RWPE1 (cell line): ENCODE data around the gene PGAP2.
"Not testable (repeated sequence)": the region's sequence is repeated elsewhere in the genome, so short reads cannot be mapped to it uniquely, and the experiment has no call there.

Experiments
- CTCF ChIA-PET: fragments of 350-600 bp; sonication (Branson Sonifier 250); formaldehyde crosslinking; extraction: SDS; loops from one replicate; lab custom pipeline; 2021; lab: Yijun Ruan, JAX
- POLR2A ChIA-PET: fragments of 400-600 bp; formaldehyde crosslinking; extraction: SDS; loops from one replicate; lab custom pipeline; 2020; ENCODE audit warnings: antibody characterized with exemption; ENCODE audit not compliant: low non-redundant PET; lab: Yijun Ruan, JAX
- DNase-seq: peaks from one replicate; pipeline ENCODE4 v3.0.0; 2012; ENCODE audit warnings: low spot score
- H3K27ac ChIP-seq: fragments of 450-650 bp; 2 replicates; pipeline ENCODE4 v1.5.1; 2017
- TF ChIP-seq, protein P1 (sequence below): fragments of 450-650 bp; conservative IDR thresholded peaks from 2 replicates; pipeline ENCODE4 v1.5.1; 2017; ENCODE audit warnings: low read depth, mild to moderate bottlenecking

The PGAP2 gene

DNA sequence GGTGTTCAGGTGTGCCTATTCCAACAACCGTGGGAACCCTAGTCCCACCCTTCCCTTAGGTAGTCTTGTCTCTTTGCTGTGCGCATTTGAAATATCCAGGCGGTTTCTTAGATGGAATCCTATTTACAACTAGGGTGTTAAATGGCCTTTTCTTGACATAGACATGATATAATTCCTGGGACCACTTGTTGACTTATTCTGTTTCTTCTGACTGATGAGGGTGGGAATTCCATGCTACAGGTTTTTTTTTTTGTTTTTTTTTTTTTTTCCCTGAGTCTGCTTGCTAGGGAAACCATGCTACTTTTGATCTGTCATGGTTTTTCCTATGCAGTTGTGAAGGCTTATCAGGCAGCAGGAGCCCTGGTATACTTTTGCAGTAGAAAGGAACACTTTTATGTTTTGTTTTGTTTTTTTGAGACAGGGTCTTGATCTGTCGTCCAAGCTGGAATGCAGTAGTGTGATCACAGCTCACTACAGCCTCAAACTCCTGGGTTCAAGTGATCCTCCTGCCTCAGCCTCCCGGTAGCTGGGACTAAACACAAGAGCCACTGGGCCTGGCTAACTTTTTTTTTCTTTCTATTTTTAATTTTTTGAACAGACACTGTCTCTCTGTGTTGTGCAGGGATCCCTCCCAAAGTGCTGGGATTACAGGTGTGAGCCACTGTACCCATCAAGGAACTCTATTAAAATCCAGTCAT is 48.6 kb downstream of the PGAP2 start:
- ChIA-PET CTCF (interaction anchor here (3.2 kb wide), 1 partner anchor 216 kb away, joined by 93 read pairs; no protein-coding TSS in a partner anchor), POLR2A (no interaction called here)
- no peak for DNase-seq
- TF ChIP-seq, protein P1, sequence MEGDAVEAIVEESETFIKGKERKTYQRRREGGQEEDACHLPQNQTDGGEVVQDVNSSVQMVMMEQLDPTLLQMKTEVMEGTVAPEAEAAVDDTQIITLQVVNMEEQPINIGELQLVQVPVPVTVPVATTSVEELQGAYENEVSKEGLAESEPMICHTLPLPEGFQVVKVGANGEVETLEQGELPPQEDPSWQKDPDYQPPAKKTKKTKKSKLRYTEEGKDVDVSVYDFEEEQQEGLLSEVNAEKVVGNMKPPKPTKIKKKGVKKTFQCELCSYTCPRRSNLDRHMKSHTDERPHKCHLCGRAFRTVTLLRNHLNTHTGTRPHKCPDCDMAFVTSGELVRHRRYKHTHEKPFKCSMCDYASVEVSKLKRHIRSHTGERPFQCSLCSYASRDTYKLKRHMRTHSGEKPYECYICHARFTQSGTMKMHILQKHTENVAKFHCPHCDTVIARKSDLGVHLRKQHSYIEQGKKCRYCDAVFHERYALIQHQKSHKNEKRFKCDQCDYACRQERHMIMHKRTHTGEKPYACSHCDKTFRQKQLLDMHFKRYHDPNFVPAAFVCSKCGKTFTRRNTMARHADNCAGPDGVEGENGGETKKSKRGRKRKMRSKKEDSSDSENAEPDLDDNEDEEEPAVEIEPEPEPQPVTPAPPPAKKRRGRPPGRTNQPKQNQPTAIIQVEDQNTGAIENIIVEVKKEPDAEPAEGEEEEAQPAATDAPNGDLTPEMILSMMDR, result no peak
- no peak overlapping the region for H3K27ac ChIP-seq

DNA sequence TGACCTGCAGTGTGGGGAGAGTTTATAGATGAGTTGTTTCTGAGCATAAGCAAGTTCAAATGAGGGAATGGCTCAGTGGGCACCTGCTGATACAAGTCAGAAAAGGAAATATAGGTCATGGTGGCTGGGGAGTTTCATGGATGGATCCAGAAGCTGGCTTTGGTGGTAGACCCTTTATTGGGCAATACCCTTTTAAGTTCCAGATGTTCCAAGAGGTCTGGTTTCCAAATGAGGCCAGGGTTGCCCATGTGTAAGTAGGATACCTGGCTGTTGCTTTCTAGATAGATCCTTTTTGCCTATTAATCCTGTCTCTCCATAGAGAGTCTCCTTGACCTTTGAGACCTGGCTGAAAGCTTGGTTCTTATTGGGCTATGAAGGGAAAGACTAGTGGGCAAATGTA is 49.3 kb downstream of the PGAP2 start:
- H3K27ac ChIP-seq, result no peak overlapping the region
- POLR2A ChIA-PET, result no interaction called here
- TF ChIP-seq, protein P1, result no peak
- no peak for DNase-seq
- CTCF ChIA-PET, result interaction anchor here (0.7 to 1.1 kb wide), 2 partner anchors 215 to 356 kb away, joined by 3 read pairs; no protein-coding TSS in a partner anchor

DNA sequence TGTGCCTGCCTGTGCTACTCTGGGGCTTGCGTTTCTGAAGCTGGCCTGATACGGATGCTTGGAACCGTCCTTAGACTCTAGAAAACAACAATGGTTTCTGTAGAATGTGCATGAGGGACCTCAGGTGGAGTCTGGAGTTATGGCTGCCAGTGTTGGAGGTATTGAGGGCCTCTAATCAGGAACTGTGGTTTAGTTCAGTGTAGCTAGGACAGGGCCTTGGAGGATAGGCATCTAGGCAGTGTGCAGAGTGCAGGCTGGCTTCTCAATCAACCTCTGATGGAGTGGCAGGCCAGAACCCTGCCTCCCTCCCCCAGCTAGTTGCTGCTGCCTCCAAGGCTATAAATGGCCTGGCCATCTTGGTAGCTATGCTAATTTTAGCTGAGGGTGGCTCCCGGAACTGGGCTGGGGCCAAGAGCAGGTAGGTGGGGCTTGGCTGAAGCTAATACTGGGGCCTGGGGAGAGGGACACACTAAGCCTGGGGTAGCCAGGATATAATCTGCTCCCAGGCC is 51.1 kb downstream of the PGAP2 start:
- TF ChIP-seq, protein P1, result no peak
- no peak for DNase-seq
- H3K27ac ChIP-seq, result no peak overlapping the region
- ChIA-PET CTCF (interaction anchor here (1.6 to 1.8 kb wide), 2 partner anchors 10 to 213 kb away, joined by 6 to 8 read pairs; no protein-coding TSS in a partner anchor), POLR2A (no interaction called here)

DNA sequence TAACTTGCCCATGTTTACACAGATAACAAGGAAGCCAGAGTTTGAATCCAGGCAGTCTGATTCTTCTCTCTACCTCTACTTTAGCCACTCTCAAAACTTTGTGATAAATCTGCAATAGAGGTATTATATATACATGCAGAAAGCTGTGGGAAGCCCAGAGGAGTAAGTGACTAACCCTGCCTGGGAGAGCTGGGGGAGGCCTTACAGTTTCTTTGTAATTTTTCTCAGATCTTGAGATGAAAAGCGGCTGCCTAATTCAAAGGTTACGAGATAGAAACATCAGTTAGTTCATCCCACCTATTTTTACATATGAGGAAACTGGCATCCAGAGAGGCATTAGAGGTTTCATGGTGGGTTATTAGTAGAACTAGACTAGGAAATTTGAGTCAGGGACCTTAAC is 52.0 kb downstream of the PGAP2 start:
- TF ChIP-seq, protein P1, result no peak
- CTCF ChIA-PET, result interaction anchor here (0.5 to 1.8 kb wide), 3 partner anchors 11 to 212 kb away, joined by 3 to 8 read pairs (median 5); no protein-coding TSS in a partner anchor
- H3K27ac ChIP-seq, result no peak overlapping the region
- DNase-seq, result no peak
- POLR2A ChIA-PET, result no interaction called here

DNA sequence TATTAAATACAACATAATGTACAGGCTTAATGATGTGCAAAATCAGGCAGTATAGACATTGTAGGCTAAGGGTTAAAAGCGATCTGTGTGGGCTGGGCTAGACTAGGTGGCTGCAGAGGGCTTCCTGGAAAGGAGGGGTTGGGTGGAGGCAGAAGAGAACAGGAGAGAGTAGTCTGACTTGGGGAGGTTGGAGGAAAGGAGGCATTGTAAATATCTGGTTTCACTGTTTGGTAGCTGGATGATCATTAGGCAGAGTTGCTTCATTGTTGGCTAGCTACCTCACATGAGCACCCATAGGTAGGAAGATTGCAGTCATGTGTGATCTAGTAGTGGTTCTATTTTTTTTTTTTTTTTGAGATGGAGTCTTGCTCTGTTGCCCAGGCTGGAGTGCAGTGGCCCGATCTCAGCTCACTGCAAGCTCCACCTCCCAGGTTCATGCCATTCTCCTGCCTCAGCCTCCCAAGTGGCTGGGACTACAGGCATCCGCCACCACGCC is 52.6 kb downstream of the PGAP2 start:
- DNase-seq, POLR2A ChIA-PET, H3K27ac ChIP-seq: not testable (repeated sequence)
- CTCF ChIA-PET, result interaction anchor here (1.4 kb wide), 1 partner anchor 12 kb away, joined by 3 read pairs; no protein-coding TSS in a partner anchor

DNA sequence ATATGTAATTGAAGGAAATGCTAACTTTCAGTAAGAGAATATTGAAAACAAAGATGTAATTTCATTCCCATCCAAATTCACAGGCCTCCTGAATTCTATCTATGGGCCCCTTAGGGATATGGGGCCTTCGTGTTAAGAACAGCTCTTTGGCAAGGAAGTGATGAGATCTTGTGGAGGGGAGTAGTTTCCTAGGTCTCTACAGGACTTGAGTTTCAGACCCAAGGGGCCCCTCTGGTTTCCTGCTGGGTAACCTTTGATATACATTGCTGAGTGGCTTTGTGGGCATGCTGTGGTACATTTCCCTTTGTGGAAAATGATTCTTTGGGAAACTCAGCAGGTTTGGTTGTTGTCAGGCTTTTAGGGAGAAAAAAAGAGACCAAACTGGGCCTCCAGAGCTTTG is 53.3 kb downstream of the PGAP2 start:
- ChIA-PET POLR2A (no interaction called here), CTCF (interaction anchor here (0.7 to 1.4 kb wide), 2 partner anchors 12 to 388 kb away, joined by 3 to 4 read pairs; no protein-coding TSS in a partner anchor)
- DNase-seq, result no peak
- no peak overlapping the region for H3K27ac ChIP-seq
- TF ChIP-seq, protein P1, result no peak
